WTC11 (cell line): ENCODE data around the gene SLC12A4. TPM values are rescaled to one million over a fixed set of nuclear protein-coding genes. Genes with fewer than 3 reads are reported as not detected.

Experiments used
- ATAC-seq: fragments of 200-7000 bp; cut with Tn5 transposase; 2 replicates; pipeline ENCODE4 v1.10.0; 2021; ENCODE audit warnings: mild to moderate bottlenecking, moderate library complexity
- CTCF ChIA-PET: fragments of 300-600 bp; sonication (Branson Sonifier 250); formaldehyde crosslinking; loops from one replicate; lab custom pipeline; 2021; ENCODE audit warnings: antibody characterized with exemption; lab: Charles Lee
- POLR2A ChIA-PET: fragments of 350-600 bp; sonication (Branson Sonifier 250); formaldehyde crosslinking; loops from one replicate; lab custom pipeline; 2021; ENCODE audit warnings: antibody characterized with exemption; lab: Charles Lee
- DNase-seq: peaks from one replicate; pipeline ENCODE4 v3.0.0; 2021; ENCODE audit warnings: low spot score
- H3K27ac Mint-ChIP-seq: 2 replicates; pipeline ENCODE4 v1.8.0; 2021; ENCODE audit warnings: mixed read lengths
- H3K27me3 Mint-ChIP-seq: 2 replicates; pipeline ENCODE4 v1.8.0; 2021; ENCODE audit warnings: low read depth, mild to moderate bottlenecking, moderate library complexity, mixed read lengths
- H3K36me3 Mint-ChIP-seq: 2 replicates; pipeline ENCODE4 v1.8.0; 2021; ENCODE audit warnings: mixed read lengths
- H3K4me1 Mint-ChIP-seq: 2 replicates; pipeline ENCODE4 v1.8.0; 2022; ENCODE audit warnings: mixed read lengths
- H3K4me3 Mint-ChIP-seq: 2 replicates; pipeline ENCODE4 v1.8.0; 2021; ENCODE audit warnings: mild to moderate bottlenecking, moderate library complexity, mixed read lengths
- H3K9me3 Mint-ChIP-seq: 2 replicates; pipeline ENCODE4 v1.8.0; 2021; ENCODE audit warnings: mixed read lengths
- ATF1 ChIP-seq: sonication (generic); formaldehyde crosslinking; IDR thresholded peaks from 2 replicates; pipeline ENCODE4 v1.8.1; 2023; ENCODE audit warnings: mild to moderate bottlenecking, moderate library complexity, missing genetic modification reagents
- ETV6 ChIP-seq: sonication (generic); formaldehyde crosslinking; IDR thresholded peaks from 2 replicates; pipeline ENCODE4 v1.8.1; 2022; ENCODE audit warnings: mild to moderate bottlenecking, missing genetic modification reagents
- GTF2I ChIP-seq: fragments of 250-450 bp; sonication (Bioruptor Pico); conservative IDR thresholded peaks from 2 replicates; pipeline ENCODE4 v1.4.0; 2021; ENCODE audit warnings: mild to moderate bottlenecking
- NFE2L1 ChIP-seq: sonication (generic); formaldehyde crosslinking; IDR thresholded peaks from 2 replicates; pipeline ENCODE4 v1.8.1; 2023; ENCODE audit warnings: missing genetic modification reagents
- NR3C1 ChIP-seq: sonication (generic); formaldehyde crosslinking; conservative IDR thresholded peaks from 2 replicates; pipeline ENCODE4 v1.8.1; 2023; ENCODE audit warnings: low read depth, mild to moderate bottlenecking, missing genetic modification reagents
- SMAD3 ChIP-seq: sonication (generic); formaldehyde crosslinking; IDR thresholded peaks from 2 replicates; pipeline ENCODE4 v1.8.0; 2022; ENCODE audit warnings: missing genetic modification reagents, mild to moderate bottlenecking, borderline replicate concordance
- TEAD1 ChIP-seq: sonication (generic); formaldehyde crosslinking; IDR thresholded peaks from 2 replicates; pipeline ENCODE4 v1.8.0; 2022; ENCODE audit warnings: mild to moderate bottlenecking, missing genetic modification reagents
- ZNF121 ChIP-seq: sonication (generic); formaldehyde crosslinking; IDR thresholded peaks from 2 replicates; pipeline ENCODE4 v1.8.0; 2023; ENCODE audit warnings: missing genetic modification reagents
- ZNF232 ChIP-seq: sonication (generic); formaldehyde crosslinking; IDR thresholded peaks from 2 replicates; pipeline ENCODE4 v1.8.0; 2022; ENCODE audit warnings: mild to moderate bottlenecking, missing genetic modification reagents
- ZNF263 ChIP-seq: sonication (generic); formaldehyde crosslinking; IDR thresholded peaks from 2 replicates; pipeline ENCODE4 v1.8.1; 2022; ENCODE audit warnings: low read depth, mild to moderate bottlenecking, moderate library complexity, missing genetic modification reagents
- total RNA-seq: library from RNA; stranded (reverse); gene quantifications from 3 replicates; pipeline ENCODE4 v1.2.3, GENCODE V29; 2021
- TF ChIP-seq, protein P1 (sequence below): sonication (generic); formaldehyde crosslinking; IDR thresholded peaks from 2 replicates; pipeline ENCODE4 v1.8.1; 2023; ENCODE audit warnings: mild to moderate bottlenecking, missing genetic modification reagents, moderate library complexity
- TF ChIP-seq, protein P2 (sequence below): fragments of 250-450 bp; sonication (Bioruptor Pico); IDR thresholded peaks from 2 replicates; pipeline ENCODE4 v1.9.0; 2021; ENCODE audit warnings: moderate library complexity, mild to moderate bottlenecking, inconsistent platforms, borderline replicate concordance
- TF ChIP-seq, protein P3 (sequence below): sonication (generic); formaldehyde crosslinking; IDR thresholded peaks from 2 replicates; pipeline ENCODE4 v1.8.1; 2022; ENCODE audit warnings: mild to moderate bottlenecking, missing genetic modification reagents, moderate library complexity, borderline replicate concordance
- TF ChIP-seq, protein P4 (sequence below): sonication (generic); formaldehyde crosslinking; conservative IDR thresholded peaks from 2 replicates; pipeline ENCODE4 v1.8.1; 2022; ENCODE audit warnings: mild to moderate bottlenecking, missing genetic modification reagents
- TF ChIP-seq, protein P5 (sequence below): sonication (generic); formaldehyde crosslinking; IDR thresholded peaks from 2 replicates; pipeline ENCODE4 v1.8.0; 2022; ENCODE audit warnings: mild to moderate bottlenecking, missing genetic modification reagents
- TF ChIP-seq, protein P6 (sequence below): sonication (generic); formaldehyde crosslinking; IDR thresholded peaks from 2 replicates; pipeline ENCODE4 v1.8.0; 2023; ENCODE audit warnings: missing genetic modification reagents, mild to moderate bottlenecking, borderline replicate concordance

Gene SLC12A4
- total RNA-seq, 1 experiment from 2014 or later = 94.1 TPM

DNA sequence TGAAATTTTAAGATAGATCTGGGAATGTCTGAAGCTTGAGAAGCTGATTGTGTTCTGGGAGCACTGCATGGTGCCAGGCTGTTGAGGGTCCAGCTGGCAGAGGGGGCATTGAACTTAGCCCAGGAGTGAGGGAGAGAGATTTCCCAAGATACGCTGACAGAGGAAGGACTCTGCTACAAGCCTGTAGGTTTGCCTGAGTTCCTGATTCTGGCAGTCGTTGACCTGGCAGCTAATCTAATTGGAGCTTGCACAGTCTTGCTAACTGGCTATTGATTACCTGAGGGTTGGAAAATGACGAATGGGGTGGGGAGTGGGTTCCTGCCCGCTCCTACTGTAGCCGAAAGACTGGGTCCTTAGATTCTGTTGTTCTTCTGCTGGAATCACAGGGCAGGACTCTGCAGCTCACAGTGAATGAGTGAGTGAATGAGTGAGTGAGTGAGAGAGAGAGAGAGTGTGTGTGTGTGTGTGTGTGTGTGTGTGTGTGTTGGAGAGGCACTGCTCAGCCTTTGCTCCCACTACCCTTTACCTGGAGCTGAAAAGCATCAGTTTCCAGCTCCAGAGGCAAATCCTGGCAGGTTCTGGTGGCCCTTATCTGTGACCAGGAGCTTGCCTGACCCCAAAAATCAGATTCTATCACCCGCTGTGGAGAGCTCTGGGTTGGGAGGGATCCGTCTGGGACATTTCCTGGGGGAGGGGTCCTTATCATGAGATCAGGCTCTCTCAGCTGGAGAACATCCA, 53.5 kb downstream of the SLC12A4 start:
- H3K9me3 Mint-ChIP-seq = no peaks in the 10 kb centered on the region
- H3K27me3 Mint-ChIP-seq = no peaks in the 10 kb centered on the region; the same call in 1 of the 2 replicates
- POLR2A ChIA-PET = interaction anchor here (0.8 kb wide), 1 partner anchor 31 kb away, joined by 3 read pairs; no protein-coding TSS in a partner anchor
- no peak for TF ChIP-seq TEAD1 (CRISPR knock-in tag)
- TF ChIP-seq, protein P1, sequence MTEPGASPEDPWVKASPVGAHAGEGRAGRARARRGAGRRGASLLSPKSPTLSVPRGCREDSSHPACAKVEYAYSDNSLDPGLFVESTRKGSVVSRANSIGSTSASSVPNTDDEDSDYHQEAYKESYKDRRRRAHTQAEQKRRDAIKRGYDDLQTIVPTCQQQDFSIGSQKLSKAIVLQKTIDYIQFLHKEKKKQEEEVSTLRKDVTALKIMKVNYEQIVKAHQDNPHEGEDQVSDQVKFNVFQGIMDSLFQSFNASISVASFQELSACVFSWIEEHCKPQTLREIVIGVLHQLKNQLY (CRISPR knock-in tag) = no peak
- no peak for TF ChIP-seq ATF1 (CRISPR knock-in tag)
- no peak for TF ChIP-seq SMAD3 (CRISPR knock-in tag)
- TF ChIP-seq ZNF232 (CRISPR knock-in tag) = no peak
- TF ChIP-seq, protein P2, sequence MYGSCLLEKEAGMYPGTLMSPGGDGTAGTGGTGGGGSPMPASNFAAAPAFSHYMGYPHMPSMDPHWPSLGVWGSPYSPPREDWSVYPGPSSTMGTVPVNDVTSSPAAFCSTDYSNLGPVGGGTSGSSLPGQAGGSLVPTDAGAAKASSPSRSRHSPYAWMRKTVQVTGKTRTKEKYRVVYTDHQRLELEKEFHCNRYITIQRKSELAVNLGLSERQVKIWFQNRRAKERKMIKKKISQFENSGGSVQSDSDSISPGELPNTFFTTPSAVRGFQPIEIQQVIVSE (CRISPR knock-in tag) = no peak
- TF ChIP-seq, protein P3, sequence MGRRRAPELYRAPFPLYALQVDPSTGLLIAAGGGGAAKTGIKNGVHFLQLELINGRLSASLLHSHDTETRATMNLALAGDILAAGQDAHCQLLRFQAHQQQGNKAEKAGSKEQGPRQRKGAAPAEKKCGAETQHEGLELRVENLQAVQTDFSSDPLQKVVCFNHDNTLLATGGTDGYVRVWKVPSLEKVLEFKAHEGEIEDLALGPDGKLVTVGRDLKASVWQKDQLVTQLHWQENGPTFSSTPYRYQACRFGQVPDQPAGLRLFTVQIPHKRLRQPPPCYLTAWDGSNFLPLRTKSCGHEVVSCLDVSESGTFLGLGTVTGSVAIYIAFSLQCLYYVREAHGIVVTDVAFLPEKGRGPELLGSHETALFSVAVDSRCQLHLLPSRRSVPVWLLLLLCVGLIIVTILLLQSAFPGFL (CRISPR knock-in tag) = no peak
- TF ChIP-seq GTF2I = no peak
- TF ChIP-seq, protein P4, sequence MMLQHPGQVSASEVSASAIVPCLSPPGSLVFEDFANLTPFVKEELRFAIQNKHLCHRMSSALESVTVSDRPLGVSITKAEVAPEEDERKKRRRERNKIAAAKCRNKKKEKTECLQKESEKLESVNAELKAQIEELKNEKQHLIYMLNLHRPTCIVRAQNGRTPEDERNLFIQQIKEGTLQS (CRISPR knock-in tag) = no peak
- TF ChIP-seq NR3C1 (CRISPR knock-in tag) = no peak
- no peak for TF ChIP-seq NFE2L1
- TF ChIP-seq ZNF263 (CRISPR knock-in tag) = no peak
- no peak for TF ChIP-seq ZNF121 (CRISPR knock-in tag)
- TF ChIP-seq, protein P5, sequence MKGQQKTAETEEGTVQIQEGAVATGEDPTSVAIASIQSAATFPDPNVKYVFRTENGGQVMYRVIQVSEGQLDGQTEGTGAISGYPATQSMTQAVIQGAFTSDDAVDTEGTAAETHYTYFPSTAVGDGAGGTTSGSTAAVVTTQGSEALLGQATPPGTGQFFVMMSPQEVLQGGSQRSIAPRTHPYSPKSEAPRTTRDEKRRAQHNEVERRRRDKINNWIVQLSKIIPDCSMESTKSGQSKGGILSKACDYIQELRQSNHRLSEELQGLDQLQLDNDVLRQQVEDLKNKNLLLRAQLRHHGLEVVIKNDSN (CRISPR knock-in tag) = no peak
- TF ChIP-seq, all 79 proteins: peak for 0
- Mint-ChIP-seq H3K36me3 (peaks cover 5% of the 10 kb centered on the region), H3K27ac (peak overlapping the region; percentile 91), H3K4me1 (peaks cover 38% of the 10 kb centered on the region), H3K4me3 (peak overlapping the region; percentile 32)
- ATAC-seq = peak; percentile 33; the same call in 1 of the 2 replicates
- CTCF ChIA-PET = interaction anchor here (0.7 to 2.5 kb wide), 11 partner anchors 10 to 127 kb away, joined by 3 to 24 read pairs (median 4); partner anchors contain the start of genes DDX28, DUS2, LCAT and NRN1L
- no peak for DNase-seq

DNA sequence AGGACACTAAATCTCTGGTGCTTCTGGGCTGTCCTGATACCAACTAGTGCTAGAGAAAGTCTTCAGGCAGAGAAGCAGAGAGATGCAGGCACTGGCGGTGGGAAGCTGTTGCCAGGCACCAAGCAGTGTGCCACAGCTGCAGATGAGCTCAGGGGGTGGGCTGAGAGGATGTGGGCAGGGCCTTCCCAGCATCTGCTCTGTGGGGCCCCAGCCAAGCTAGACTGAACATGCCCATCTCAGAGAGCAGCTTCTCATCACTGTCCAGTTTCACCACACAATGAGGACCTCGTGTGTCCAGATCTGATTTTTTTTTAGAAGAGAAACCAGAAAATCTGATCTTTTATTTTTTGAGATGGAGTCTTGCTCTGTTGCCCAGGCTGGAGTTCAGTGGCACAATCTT, 58.3 kb downstream of the SLC12A4 start:
- CTCF ChIA-PET = interaction anchor here (1.1 to 1.9 kb wide), 3 partner anchors 15 to 94 kb away, joined by 3 to 11 read pairs (median 4); partner anchors contain the start of gene NRN1L
- no peak for DNase-seq
- POLR2A ChIA-PET = no interaction called here
- Mint-ChIP-seq H3K9me3 (no peaks in the 10 kb centered on the region), H3K4me1 (peaks cover 13% of the 10 kb centered on the region), H3K36me3 (peaks cover 17% of the 10 kb centered on the region), H3K27ac (peak overlapping the region; percentile 78; the same call in 1 of the 2 replicates), H3K27me3 (no peaks in the 10 kb centered on the region), H3K4me3 (no peak overlapping the region)
- TF ChIP-seq, protein P6, sequence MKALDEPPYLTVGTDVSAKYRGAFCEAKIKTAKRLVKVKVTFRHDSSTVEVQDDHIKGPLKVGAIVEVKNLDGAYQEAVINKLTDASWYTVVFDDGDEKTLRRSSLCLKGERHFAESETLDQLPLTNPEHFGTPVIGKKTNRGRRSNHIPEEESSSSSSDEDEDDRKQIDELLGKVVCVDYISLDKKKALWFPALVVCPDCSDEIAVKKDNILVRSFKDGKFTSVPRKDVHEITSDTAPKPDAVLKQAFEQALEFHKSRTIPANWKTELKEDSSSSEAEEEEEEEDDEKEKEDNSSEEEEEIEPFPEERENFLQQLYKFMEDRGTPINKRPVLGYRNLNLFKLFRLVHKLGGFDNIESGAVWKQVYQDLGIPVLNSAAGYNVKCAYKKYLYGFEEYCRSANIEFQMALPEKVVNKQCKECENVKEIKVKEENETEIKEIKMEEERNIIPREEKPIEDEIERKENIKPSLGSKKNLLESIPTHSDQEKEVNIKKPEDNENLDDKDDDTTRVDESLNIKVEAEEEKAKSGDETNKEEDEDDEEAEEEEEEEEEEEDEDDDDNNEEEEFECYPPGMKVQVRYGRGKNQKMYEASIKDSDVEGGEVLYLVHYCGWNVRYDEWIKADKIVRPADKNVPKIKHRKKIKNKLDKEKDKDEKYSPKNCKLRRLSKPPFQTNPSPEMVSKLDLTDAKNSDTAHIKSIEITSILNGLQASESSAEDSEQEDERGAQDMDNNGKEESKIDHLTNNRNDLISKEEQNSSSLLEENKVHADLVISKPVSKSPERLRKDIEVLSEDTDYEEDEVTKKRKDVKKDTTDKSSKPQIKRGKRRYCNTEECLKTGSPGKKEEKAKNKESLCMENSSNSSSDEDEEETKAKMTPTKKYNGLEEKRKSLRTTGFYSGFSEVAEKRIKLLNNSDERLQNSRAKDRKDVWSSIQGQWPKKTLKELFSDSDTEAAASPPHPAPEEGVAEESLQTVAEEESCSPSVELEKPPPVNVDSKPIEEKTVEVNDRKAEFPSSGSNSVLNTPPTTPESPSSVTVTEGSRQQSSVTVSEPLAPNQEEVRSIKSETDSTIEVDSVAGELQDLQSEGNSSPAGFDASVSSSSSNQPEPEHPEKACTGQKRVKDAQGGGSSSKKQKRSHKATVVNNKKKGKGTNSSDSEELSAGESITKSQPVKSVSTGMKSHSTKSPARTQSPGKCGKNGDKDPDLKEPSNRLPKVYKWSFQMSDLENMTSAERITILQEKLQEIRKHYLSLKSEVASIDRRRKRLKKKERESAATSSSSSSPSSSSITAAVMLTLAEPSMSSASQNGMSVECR (CRISPR knock-in tag) = no peak
- TF ChIP-seq ETV6 (CRISPR knock-in tag) = no peak
- no peak for ATAC-seq
